Inflammatory macrophage treated with lipopolysaccharide for 1 hour (primary cell): ENCODE data around the gene NMNAT3.

Experiments used
- DNase-seq, 2 donors: peaks; one replicate each; pipeline ENCODE4 v3.0.0-alpha.2; 2020 to 2022

The NMNAT3 gene

GRCh38 chr3:139677388-139678155 is at the start of gene NMNAT3:
Gene NMNAT3 (minus strand): TSS chr3:139677972. CDS start chr3:139627724, 50,248 bp downstream.
- DNase-seq = peak; percentile 76 to 87

- DNase-seq = no peak
Observed at GRCh38 chr3:139721370-139721769, 43.6 kb upstream of the NMNAT3 start.

- no peak for DNase-seq
Observed at GRCh38 chr3:139718415-139718814, 40.6 kb upstream of the NMNAT3 start.

GRCh38 chr3:139716908-139717485 is 39.2 kb upstream of the NMNAT3 start:
- no peak for DNase-seq

GRCh38 chr3:139715743-139716360 is 38.1 kb upstream of the NMNAT3 start:
- DNase-seq = peak; percentile 40 to 51

GRCh38 chr3:139715166-139715565 is 37.4 kb upstream of the NMNAT3 start:
- DNase-seq = peak; percentile 69 to 73

- no peak for DNase-seq
Observed at GRCh38 chr3:139710212-139710611, 32.4 kb upstream of the NMNAT3 start.

GRCh38 chr3:139705631-139706030 is 27.9 kb upstream of the NMNAT3 start:
- DNase-seq = no peak

GRCh38 chr3:139696314-139696604 is 18.5 kb upstream of the NMNAT3 start:
- DNase-seq = no peak

- DNase-seq = no peak
Observed at GRCh38 chr3:139695426-139696313, 17.9 kb upstream of the NMNAT3 start.

GRCh38 chr3:139695007-139695406 is 17.2 kb upstream of the NMNAT3 start:
- no peak for DNase-seq

GRCh38 chr3:139694542-139694941 is 16.8 kb upstream of the NMNAT3 start:
- DNase-seq = no peak

- no peak for DNase-seq
Observed at GRCh38 chr3:139691619-139692018, 13.8 kb upstream of the NMNAT3 start.

GRCh38 chr3:139689708-139690228 is 12.0 kb upstream of the NMNAT3 start:
- no peak for DNase-seq

GRCh38 chr3:139689122-139689521 is 11.3 kb upstream of the NMNAT3 start:
- no peak for DNase-seq

- peak; percentile 40 to 45 for DNase-seq
Observed at GRCh38 chr3:139687431-139687830, 9.7 kb upstream of the NMNAT3 start.

- no peak for DNase-seq
Observed at GRCh38 chr3:139686624-139687023, 8.9 kb upstream of the NMNAT3 start.

- no peak for DNase-seq
Observed at GRCh38 chr3:139686206-139686605, 8.4 kb upstream of the NMNAT3 start.

GRCh38 chr3:139679220-139679775 is 1.5 kb upstream of the NMNAT3 start:
- DNase-seq = peak in 1 of 2 donors; percentile 36

GRCh38 chr3:139676632-139677387 is 962 bp downstream of the NMNAT3 start:
- DNase-seq = peak in 1 of 2 donors; percentile 10

- DNase-seq = no peak
Observed at GRCh38 chr3:139676108-139676507, 1.7 kb downstream of the NMNAT3 start.

GRCh38 chr3:139675327-139675726 is 2.4 kb downstream of the NMNAT3 start:
- DNase-seq = no peak
